ENCODE data around the gene UNC45B. TPM values are rescaled to one million over a fixed set of nuclear protein-coding genes. Genes with fewer than 3 reads are reported as not detected.

UNC45B gene
- total and polyA plus RNA-seq, 9 donors = 121 to 222 (median 164) TPM

- no peak overlapping the region for H3K27ac ChIP-seq (ENCODE audit: low read length)
- H3K4me3 ChIP-seq (ENCODE audit: low read length) = no peak overlapping the region
- peaks cover 14% of the 10 kb centered on the region for H3K4me1 ChIP-seq (ENCODE audit: control insufficient read depth, insufficient read depth, low read length)
- H3K9me3 ChIP-seq (replicated peaks; ENCODE audit: control insufficient read depth, low read depth, low read length) = no peaks in the 10 kb centered on the region
- peaks cover 3% of the 10 kb centered on the region for H3K27me3 ChIP-seq (ENCODE audit: control insufficient read depth, insufficient read depth, low read length)
- DNase-seq = no peak
- H3K36me3 ChIP-seq (ENCODE audit: control insufficient read depth, insufficient read depth, low read length) = peaks cover 2% of the 10 kb centered on the region
Measured at GRCh38 chr17:35117984-35118383, 29.6 kb upstream of the UNC45B start.

DNA sequence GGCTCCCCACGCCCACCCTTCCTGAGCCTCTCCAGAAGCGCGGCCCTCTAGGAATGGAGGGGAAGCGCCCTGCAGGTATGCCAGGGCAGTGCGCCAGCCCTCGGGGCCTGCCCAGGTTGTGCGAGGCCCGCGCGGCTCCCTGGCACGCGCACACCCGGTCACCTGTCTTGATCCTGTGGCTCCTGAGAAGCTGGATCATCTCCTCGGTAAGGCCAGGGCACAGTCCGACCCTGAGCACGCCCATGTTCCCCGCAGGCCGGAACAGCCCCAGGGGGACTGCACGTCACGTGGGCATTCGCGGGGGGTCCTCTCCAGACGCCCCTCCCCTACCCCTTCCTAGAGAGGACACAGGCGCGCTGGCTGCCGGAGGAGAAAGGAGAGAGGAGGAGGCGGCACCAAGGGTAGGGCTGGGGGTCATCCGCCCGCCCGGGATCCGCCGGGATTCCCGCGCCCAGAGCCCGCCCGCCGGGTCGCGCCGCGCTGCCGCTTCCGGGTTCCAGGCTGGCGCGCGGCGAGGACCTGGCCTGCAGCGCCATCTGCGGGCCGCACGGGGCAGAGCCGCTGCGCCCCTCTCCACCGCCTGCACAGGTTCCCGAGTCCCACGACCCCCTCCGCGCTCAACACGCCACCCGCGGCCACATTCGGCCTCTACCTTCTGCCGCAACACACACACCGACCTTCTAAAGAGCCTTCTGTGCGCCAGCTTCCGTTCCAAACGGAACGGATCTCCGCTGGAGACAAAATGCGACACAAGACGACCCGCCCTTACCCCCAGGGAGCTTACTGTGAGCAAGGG, 28.0 kb upstream of the UNC45B start, which contains the start of gene RAD51D:
Gene RAD51D, minus strand, starts transcription at position 491 of the 796 bp plus-strand sequence. Its CDS starts 247 bp downstream, at position 244.
- Histone ChIP-seq H3K9me3 (replicated peaks; ENCODE audit: control insufficient read depth, low read depth, low read length) (no peaks in the 10 kb centered on the region), H3K27me3 (ENCODE audit: control insufficient read depth, insufficient read depth, low read length) (peaks cover 3% of the 10 kb centered on the region), H3K4me3 (ENCODE audit: low read length) (peak within 1 kb of the TSS; percentile 87), H3K27ac (ENCODE audit: low read length) (peak within 1 kb of the TSS; percentile 3), H3K4me1 (ENCODE audit: control insufficient read depth, insufficient read depth, low read length) (peaks cover 14% of the 10 kb centered on the region), H3K36me3 (ENCODE audit: control insufficient read depth, insufficient read depth, low read length) (no peaks in the 10 kb centered on the region)
- WGBS (ENCODE audit: insufficient coverage) = under 1% methylated on average over 58 of the region's 72 CpGs
- peak; percentile 76 for DNase-seq

DNA sequence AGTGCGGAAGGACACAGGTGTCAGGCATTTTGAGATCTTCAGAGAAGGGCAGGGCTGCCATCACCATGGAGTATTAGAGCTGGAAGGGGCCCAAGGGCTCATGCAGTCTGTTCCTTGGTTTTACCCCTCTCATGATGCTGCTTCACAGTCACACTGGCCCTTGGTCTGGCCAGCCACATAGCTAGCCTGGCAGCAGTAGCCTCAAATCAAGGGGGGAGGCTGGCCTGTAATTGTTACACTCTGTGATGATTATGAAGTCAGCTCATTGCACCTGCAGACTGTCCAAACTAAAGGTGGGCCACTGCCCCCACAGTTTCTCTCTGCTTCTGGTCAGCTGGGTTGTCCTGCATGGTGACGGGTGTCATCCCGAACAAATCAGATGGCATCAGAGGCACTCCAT, 26.3 kb upstream of the UNC45B start, which contains the start of gene FNDC8:
Gene FNDC8, plus strand, starts transcription at position 301 of the 400 bp plus-strand sequence. Its CDS starts 79 bp downstream, at position 380.
- peaks cover 14% of the 10 kb centered on the region for H3K4me1 ChIP-seq (ENCODE audit: control insufficient read depth, insufficient read depth, low read length)
- 100% methylated on average over 1 of the region's 3 CpGs for WGBS (ENCODE audit: insufficient coverage)
- no peaks in the 10 kb centered on the region for H3K9me3 ChIP-seq (replicated peaks; ENCODE audit: control insufficient read depth, low read depth, low read length)
- no peaks in the 10 kb centered on the region for H3K36me3 ChIP-seq (ENCODE audit: control insufficient read depth, insufficient read depth, low read length)
- H3K27ac ChIP-seq (ENCODE audit: low read length) = no peak within 1 kb of the TSS
- H3K27me3 ChIP-seq (ENCODE audit: control insufficient read depth, insufficient read depth, low read length) = peaks cover 3% of the 10 kb centered on the region
- no peak within 1 kb of the TSS for H3K4me3 ChIP-seq (ENCODE audit: low read length)
- DNase-seq = no peak

DNA sequence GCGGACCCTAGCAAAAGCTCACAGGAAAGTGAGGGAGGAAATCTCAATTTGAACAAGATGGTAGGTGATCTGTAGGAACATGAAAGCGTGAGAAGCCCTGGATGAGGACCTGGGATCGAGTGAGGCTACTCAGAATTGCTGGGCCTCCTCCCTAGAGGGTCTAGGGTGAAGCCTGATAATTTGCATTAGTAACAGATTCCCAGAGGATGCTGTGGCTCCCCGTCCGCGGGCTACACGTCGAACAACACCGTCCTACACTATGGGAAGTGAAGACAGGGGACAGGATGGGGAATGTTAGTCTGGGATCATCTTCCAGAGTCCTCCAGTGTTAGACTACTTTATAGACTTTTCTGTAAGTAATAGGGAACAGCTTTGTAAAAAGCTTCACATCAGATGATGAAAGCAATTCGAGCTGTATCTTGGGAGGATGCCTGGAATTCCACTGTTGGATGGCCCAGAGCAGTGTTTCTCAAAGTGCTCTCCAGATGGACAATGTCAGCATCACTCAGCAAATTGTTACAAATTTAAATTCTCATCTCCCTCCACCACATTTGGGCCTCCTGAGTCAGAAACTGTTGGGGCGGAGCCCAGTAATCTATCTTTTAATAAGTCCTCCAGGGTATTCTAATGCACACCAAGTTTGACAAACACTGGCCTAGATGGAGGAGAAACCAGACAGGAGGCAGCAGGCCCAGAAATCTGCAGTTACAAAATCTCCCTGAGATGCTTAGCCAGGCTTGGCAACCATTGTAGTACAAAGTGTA, 19.7 kb upstream of the UNC45B start:
- Histone ChIP-seq H3K36me3 (ENCODE audit: control insufficient read depth, insufficient read depth, low read length) (peaks cover 22% of the 10 kb centered on the region), H3K27ac (ENCODE audit: low read length) (no peak overlapping the region), H3K4me1 (ENCODE audit: control insufficient read depth, insufficient read depth, low read length) (no peaks in the 10 kb centered on the region), H3K27me3 (ENCODE audit: control insufficient read depth, insufficient read depth, low read length) (no peaks in the 10 kb centered on the region), H3K4me3 (ENCODE audit: low read length) (no peak overlapping the region), H3K9me3 (replicated peaks; ENCODE audit: control insufficient read depth, low read depth, low read length) (no peaks in the 10 kb centered on the region)
- DNase-seq = peak; percentile 62
- WGBS (ENCODE audit: insufficient coverage) = 55% methylated on average over 4 of the region's 11 CpGs

DNA sequence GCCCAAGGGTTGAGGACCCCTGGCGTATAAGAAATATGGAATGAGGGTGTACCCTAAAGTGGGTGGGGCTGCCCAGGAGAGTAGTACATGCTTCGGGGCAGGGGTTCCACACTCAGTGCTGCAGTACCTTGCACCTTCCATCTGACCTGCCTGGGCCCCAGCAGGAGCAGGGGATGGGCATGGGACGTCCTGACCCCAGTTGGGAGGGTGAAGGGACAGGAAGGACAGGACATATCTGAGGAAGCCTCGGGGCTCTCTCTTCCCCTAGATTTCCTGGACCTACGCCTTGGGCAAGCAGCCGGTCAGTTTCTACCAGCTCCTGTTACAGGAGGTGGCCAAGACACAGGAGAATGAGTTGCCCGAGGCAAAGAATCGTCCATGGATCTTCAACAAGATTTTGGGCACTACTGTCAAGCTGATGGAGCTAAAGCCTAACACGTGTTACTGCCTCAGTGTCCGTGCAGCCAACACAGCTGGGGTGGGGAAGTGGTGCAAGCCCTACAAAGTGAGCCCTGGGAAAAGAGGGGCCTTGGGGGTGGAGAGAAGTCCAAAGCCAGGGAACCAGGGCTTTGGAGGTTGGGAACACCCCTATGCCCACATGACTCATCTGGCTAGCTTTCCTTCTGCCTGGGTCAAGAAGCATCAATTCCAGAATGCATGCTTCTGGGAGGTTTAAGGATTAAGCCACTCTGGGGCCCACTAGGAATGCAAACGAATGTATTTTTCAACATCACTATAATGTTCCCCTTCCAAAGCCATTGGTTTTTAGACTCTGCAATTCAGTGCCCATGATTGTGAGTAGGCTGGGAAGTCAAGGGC, 18.3 kb upstream of the UNC45B start:
- H3K4me3 ChIP-seq (ENCODE audit: low read length) = no peak overlapping the region
- H3K9me3 ChIP-seq (replicated peaks; ENCODE audit: control insufficient read depth, low read depth, low read length) = no peaks in the 10 kb centered on the region
- no peak overlapping the region for H3K27ac ChIP-seq (ENCODE audit: low read length)
- no peaks in the 10 kb centered on the region for H3K4me1 ChIP-seq (ENCODE audit: control insufficient read depth, insufficient read depth, low read length)
- peaks cover 37% of the 10 kb centered on the region for H3K36me3 ChIP-seq (ENCODE audit: control insufficient read depth, insufficient read depth, low read length)
- DNase-seq = no peak
- H3K27me3 ChIP-seq (ENCODE audit: control insufficient read depth, insufficient read depth, low read length) = no peaks in the 10 kb centered on the region
- WGBS (ENCODE audit: insufficient coverage) = 91% methylated on average over 5 of the region's 11 CpGs

GRCh38 chr17:35129973-35130351, 17.7 kb upstream of the UNC45B start:
- Histone ChIP-seq H3K27me3 (ENCODE audit: control insufficient read depth, insufficient read depth, low read length) (no peaks in the 10 kb centered on the region), H3K4me3 (ENCODE audit: low read length) (no peak overlapping the region), H3K27ac (ENCODE audit: low read length) (no peak overlapping the region), H3K9me3 (replicated peaks; ENCODE audit: control insufficient read depth, low read depth, low read length) (no peaks in the 10 kb centered on the region), H3K36me3 (ENCODE audit: control insufficient read depth, insufficient read depth, low read length) (peaks cover 43% of the 10 kb centered on the region), H3K4me1 (ENCODE audit: control insufficient read depth, insufficient read depth, low read length) (no peaks in the 10 kb centered on the region)
- WGBS (ENCODE audit: insufficient coverage) = 77% methylated on average over 2 of the region's 5 CpGs
- DNase-seq = no peak

DNA sequence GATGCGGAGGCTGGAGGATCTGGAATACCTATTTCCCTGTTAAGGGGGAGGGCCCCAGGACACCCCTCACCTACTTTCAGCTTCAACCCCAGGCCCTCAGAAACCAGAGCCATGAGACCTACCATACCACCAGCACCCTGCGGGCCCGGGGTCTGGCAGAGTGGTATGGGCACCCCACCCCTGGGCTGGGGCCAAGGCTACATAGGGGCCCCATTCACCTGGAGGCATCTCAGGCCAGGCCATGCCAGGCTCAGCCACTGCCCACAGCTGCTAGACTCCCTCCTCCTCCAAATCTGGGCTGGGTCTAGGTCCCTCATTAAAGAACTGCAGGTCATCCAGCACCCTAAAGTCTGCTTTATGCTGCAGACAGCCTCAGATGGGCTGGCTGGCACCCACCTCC, 17.2 kb upstream of the UNC45B start:
- DNase-seq = no peak
- Histone ChIP-seq H3K36me3 (ENCODE audit: control insufficient read depth, insufficient read depth, low read length) (peaks cover 47% of the 10 kb centered on the region), H3K4me1 (ENCODE audit: control insufficient read depth, insufficient read depth, low read length) (no peaks in the 10 kb centered on the region), H3K4me3 (ENCODE audit: low read length) (no peak overlapping the region), H3K27me3 (ENCODE audit: control insufficient read depth, insufficient read depth, low read length) (no peaks in the 10 kb centered on the region), H3K9me3 (replicated peaks; ENCODE audit: control insufficient read depth, low read depth, low read length) (no peaks in the 10 kb centered on the region), H3K27ac (ENCODE audit: low read length) (no peak overlapping the region)
- WGBS (ENCODE audit: insufficient coverage) = no CpG with 5 or more reads among the region's 3 CpGs

GRCh38 chr17:35132099-35132498, 15.5 kb upstream of the UNC45B start:
- Histone ChIP-seq H3K27me3 (ENCODE audit: control insufficient read depth, insufficient read depth, low read length) (no peaks in the 10 kb centered on the region), H3K4me1 (ENCODE audit: control insufficient read depth, insufficient read depth, low read length) (no peaks in the 10 kb centered on the region), H3K36me3 (ENCODE audit: control insufficient read depth, insufficient read depth, low read length) (peaks cover 61% of the 10 kb centered on the region), H3K4me3 (ENCODE audit: low read length) (no peak overlapping the region), H3K27ac (ENCODE audit: low read length) (no peak overlapping the region), H3K9me3 (replicated peaks; ENCODE audit: control insufficient read depth, low read depth, low read length) (no peaks in the 10 kb centered on the region)
- 95% methylated on average over 3 of the region's 10 CpGs for WGBS (ENCODE audit: insufficient coverage)
- DNase-seq = no peak

GRCh38 chr17:35132816-35133550, 14.6 kb upstream of the UNC45B start:
- H3K27ac ChIP-seq (ENCODE audit: low read length) = no peak overlapping the region
- no peaks in the 10 kb centered on the region for H3K9me3 ChIP-seq (replicated peaks; ENCODE audit: control insufficient read depth, low read depth, low read length)
- WGBS (ENCODE audit: insufficient coverage) = 98% methylated on average over 18 of the region's 22 CpGs
- H3K27me3 ChIP-seq (ENCODE audit: control insufficient read depth, insufficient read depth, low read length) = no peaks in the 10 kb centered on the region
- H3K4me3 ChIP-seq (ENCODE audit: low read length) = no peak overlapping the region
- peaks cover 70% of the 10 kb centered on the region for H3K36me3 ChIP-seq (ENCODE audit: control insufficient read depth, insufficient read depth, low read length)
- no peak for DNase-seq
- H3K4me1 ChIP-seq (ENCODE audit: control insufficient read depth, insufficient read depth, low read length) = no peaks in the 10 kb centered on the region
